B cell (primary cell): ENCODE data around the gene EPN2. TPM values are rescaled to one million over a fixed set of nuclear protein-coding genes. Genes with fewer than 3 reads are reported as not detected.

Experiments used
- ATAC-seq: fragments of 200-7000 bp; cut with Tn5 transposase; one replicate; pipeline ENCODE4 v1.10.0; 2021; ENCODE audit warnings: low read depth, mild to moderate bottlenecking, moderate number of reproducible peaks, moderate library complexity
- CTCF ChIA-PET: fragments of 350-600 bp; sonication (Branson Sonifier 250); formaldehyde crosslinking; loops from one replicate; lab custom pipeline; 2021; ENCODE audit warnings: antibody characterized with exemption, inconsistent platforms; lab: Charles Lee
- POLR2A ChIA-PET: fragments of 350-600 bp; sonication (Branson Sonifier 250); formaldehyde crosslinking; loops from one replicate; lab custom pipeline; 2021; ENCODE audit warnings: antibody characterized with exemption; lab: Charles Lee
- DNase-seq: peaks from one replicate; pipeline ENCODE4 v3.0.0; 2013
- H2AFZ ChIP-seq: 2 replicates; pipeline ENCODE4 v1.6.1; 2012; ENCODE audit warnings: mild to moderate bottlenecking, low read depth, low read length; ENCODE audit not compliant: insufficient read depth, poor library complexity, severe bottlenecking
- H3K27ac ChIP-seq, 2 donors: 1 replicate in 1 of 2; 2 replicates in 1 of 2; pipeline ENCODE4 v1.5.1; 2012 to 2013; ENCODE audit warnings: low read length in 2 of 2, mild to moderate bottlenecking in 2 of 2, moderate library complexity in 1 of 2
- H3K27me3 ChIP-seq, 4 experiments: fragments of 200-600 bp in 1 of 4; sonication (generic) in 1 of 4; replicated peaks in 1 of 4; 1 replicate in 2 of 4; 2 replicates in 2 of 4; pipeline versions ENCODE4 v1.6.1 to v1.7.0; 2013 to 2016; ENCODE audit warnings: low read length in 3 of 4, mild to moderate bottlenecking in 2 of 4, mixed read lengths in 1 of 4, moderate library complexity in 1 of 4; ENCODE audit not compliant: insufficient read depth in 4 of 4, control insufficient read depth in 3 of 4; ENCODE audit errors: control extremely low read depth in 1 of 4
- H3K36me3 ChIP-seq, 2 experiments: replicated peaks in 1 of 2; 1 replicate in 1 of 2; 2 replicates in 1 of 2; pipeline versions ENCODE4 v1.6.1 to v1.7.1; 2013; ENCODE audit warnings: low read length in 1 of 2; ENCODE audit not compliant: insufficient read depth in 2 of 2, control insufficient read depth in 1 of 2; ENCODE audit errors: control extremely low read depth in 1 of 2, extremely low read depth in 1 of 2
- H3K4me1 ChIP-seq, 2 donors: fragments of 200-600 bp in 1 of 2; sonication (generic) in 1 of 2; 1 replicate in 1 of 2; 2 replicates in 1 of 2; pipeline versions ENCODE4 v1.5.1 to v1.6.1; 2013 to 2017; ENCODE audit warnings: low read length in 2 of 2; ENCODE audit not compliant: control insufficient read depth in 2 of 2, insufficient read depth in 2 of 2
- H3K4me2 ChIP-seq: replicated peaks from 2 replicates; pipeline ENCODE3; 2012; ENCODE audit warnings: mild to moderate bottlenecking, low read depth, low read length; ENCODE audit not compliant: poor library complexity, severe bottlenecking
- H3K4me3 ChIP-seq, 5 experiments: fragments of 200-600 bp in 1 of 5; sonication (generic) in 1 of 5; 1 replicate in 3 of 5; 2 replicates in 2 of 5; pipeline versions ENCODE4 v1.5.1 to v1.7.0; 2011 to 2016; ENCODE audit warnings: low read length in 4 of 5, mild to moderate bottlenecking in 4 of 5, low read depth in 2 of 5, control low read depth in 1 of 5, moderate library complexity in 1 of 5; ENCODE audit not compliant: insufficient read depth in 1 of 5; ENCODE audit errors: control extremely low read depth in 1 of 5, extremely low read depth in 1 of 5
- H3K79me2 ChIP-seq: fragments of 200-600 bp; sonication (generic); one replicate; pipeline ENCODE4 v1.6.0; 2016; ENCODE audit warnings: low read length; ENCODE audit not compliant: control insufficient read depth, insufficient read depth
- H3K9ac ChIP-seq: fragments of 200-600 bp; sonication (generic); 2 replicates; pipeline ENCODE4 v1.6.1; 2017; ENCODE audit warnings: mild to moderate bottlenecking, low read length, moderate library complexity
- H3K9me3 ChIP-seq, 3 donors: one replicate each; pipeline versions ENCODE4 v1.6.1 to v1.7.1; 2013; ENCODE audit warnings: low read length in 2 of 3; ENCODE audit not compliant: control insufficient read depth in 2 of 3, insufficient read depth in 1 of 3; ENCODE audit errors: control extremely low read depth in 1 of 3
- H4K20me1 ChIP-seq: 2 replicates; pipeline ENCODE4 v1.6.0; 2012; ENCODE audit warnings: mild to moderate bottlenecking, low read length; ENCODE audit not compliant: insufficient read depth, control insufficient read depth, poor library complexity, severe bottlenecking
- H3K27ac Mint-ChIP-seq: one replicate; pipeline ENCODE4 v1.8.0; 2021; ENCODE audit warnings: mixed read lengths
- H3K27me3 Mint-ChIP-seq: one replicate; pipeline ENCODE4 v1.8.0; 2021; ENCODE audit warnings: mixed read lengths
- H3K4me1 Mint-ChIP-seq: one replicate; pipeline ENCODE4 v1.8.0; 2021; ENCODE audit warnings: mixed read lengths
- H3K4me3 Mint-ChIP-seq: one replicate; pipeline ENCODE4 v1.8.0; 2021; ENCODE audit warnings: mixed read lengths
- H3K9me3 Mint-ChIP-seq: one replicate; pipeline ENCODE4 v1.8.0; 2022; ENCODE audit warnings: mixed read lengths; ENCODE audit not compliant: insufficient read depth
- EZH2 ChIP-seq: IDR thresholded peaks from 2 replicates; pipeline ENCODE4 v1.6.1; 2012; ENCODE audit warnings: borderline replicate concordance, low read depth, mild to moderate bottlenecking, moderate library complexity, low read length; ENCODE audit not compliant: insufficient read depth, poor library complexity, severe bottlenecking
- whole genome bisulfite sequencing: methylation state at CpG from one replicate; pipeline ENCODE4 v1.1.5; 2013; ENCODE audit warnings: missing lambda C conversion rate; ENCODE audit not compliant: insufficient coverage; 5-methylcytosine and 5-hydroxymethylcytosine counted together
- intact Hi-C: fragments of 100-400 bp; cut with micrococcal nuclease; formaldehyde crosslinking; loops from one replicate; pipeline ENCODE4 v1.10.0; 2022
- polyA plus RNA-seq: library from polyadenylated mRNA; depleted of rRNA; stranded (reverse); fragments of >200 nt; gene quantifications from 2 replicates; pipeline ENCODE4 v1.2.3, GENCODE V29; 2012
- total RNA-seq, 2 donors: library from RNA; stranded (reverse); fragments of 120-200 nt in 1 of 2; gene quantifications; 1 replicate in 1 of 2; 2 replicates in 1 of 2; pipeline versions ENCODE4 v1.2.3 to v1.2.4, GENCODE V29; 2013 to 2022
- TF ChIP-seq, protein P1 (sequence below): fragments of 200-600 bp; IDR thresholded peaks from one replicate; pipeline ENCODE4 v1.8.0; 2022; ENCODE audit warnings: antibody characterized with exemption, mild to moderate bottlenecking

The EPN2 gene
- total and polyA plus RNA-seq, 2 donors (not counting 1 experiment from before 2014, with no cell fraction given), result 15.7 to 35.6 TPM

DNA sequence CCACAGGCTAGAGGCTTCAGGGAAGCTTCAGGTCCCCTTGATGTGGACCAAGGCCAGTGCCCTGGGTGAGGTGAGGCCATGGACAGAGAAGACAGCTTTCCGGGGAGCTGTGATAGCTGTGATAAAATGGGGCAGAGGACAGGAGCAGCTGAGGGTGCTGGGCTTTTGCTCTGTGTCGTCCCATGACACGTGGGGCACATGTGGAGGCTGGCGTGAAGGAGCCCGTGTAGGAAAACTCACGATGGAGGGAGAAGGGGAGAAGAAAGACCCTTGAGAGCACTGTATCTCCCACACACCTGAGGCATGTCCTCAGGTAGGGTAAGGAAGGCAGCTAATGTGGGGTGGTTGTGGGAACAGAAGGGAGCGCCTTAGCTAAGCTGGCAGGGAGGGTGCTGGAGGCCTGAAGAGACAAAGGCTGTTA lies 104.1 kb downstream of the EPN2 start:
- ChIA-PET POLR2A (no interaction called here), CTCF (interaction anchor here (1.9 kb wide), 1 partner anchor 106 kb away, joined by 4 read pairs; no protein-coding TSS in a partner anchor)
- ATAC-seq, result no peak
- Histone ChIP-seq H3K9ac (no peak overlapping the region), H3K27ac (no peak overlapping the region), H4K20me1 (no peaks in the 10 kb centered on the region), H3K4me2 (no peak overlapping the region), H3K9me3 (no peaks in the 10 kb centered on the region), H2AFZ (no peak overlapping the region), H3K79me2 (no peaks in the 10 kb centered on the region), H3K27me3 (peaks cover 0 to 3% (median 0%) of the 10 kb centered on the region in 4 experiments), H3K4me3 (no peak overlapping the region), H3K36me3 (no peaks in the 10 kb centered on the region), H3K4me1 (peaks cover 0 to 3% of the 10 kb centered on the region in 2 donors)
- H3K9me3 Mint-ChIP-seq, result no peaks in the 10 kb centered on the region
- 60% methylated on average over 4 of the region's 7 CpGs for WGBS
- intact Hi-C loops, result no loop called here
- no peak overlapping the region for H3K4me3 Mint-ChIP-seq
- TF ChIP-seq, protein P1, sequence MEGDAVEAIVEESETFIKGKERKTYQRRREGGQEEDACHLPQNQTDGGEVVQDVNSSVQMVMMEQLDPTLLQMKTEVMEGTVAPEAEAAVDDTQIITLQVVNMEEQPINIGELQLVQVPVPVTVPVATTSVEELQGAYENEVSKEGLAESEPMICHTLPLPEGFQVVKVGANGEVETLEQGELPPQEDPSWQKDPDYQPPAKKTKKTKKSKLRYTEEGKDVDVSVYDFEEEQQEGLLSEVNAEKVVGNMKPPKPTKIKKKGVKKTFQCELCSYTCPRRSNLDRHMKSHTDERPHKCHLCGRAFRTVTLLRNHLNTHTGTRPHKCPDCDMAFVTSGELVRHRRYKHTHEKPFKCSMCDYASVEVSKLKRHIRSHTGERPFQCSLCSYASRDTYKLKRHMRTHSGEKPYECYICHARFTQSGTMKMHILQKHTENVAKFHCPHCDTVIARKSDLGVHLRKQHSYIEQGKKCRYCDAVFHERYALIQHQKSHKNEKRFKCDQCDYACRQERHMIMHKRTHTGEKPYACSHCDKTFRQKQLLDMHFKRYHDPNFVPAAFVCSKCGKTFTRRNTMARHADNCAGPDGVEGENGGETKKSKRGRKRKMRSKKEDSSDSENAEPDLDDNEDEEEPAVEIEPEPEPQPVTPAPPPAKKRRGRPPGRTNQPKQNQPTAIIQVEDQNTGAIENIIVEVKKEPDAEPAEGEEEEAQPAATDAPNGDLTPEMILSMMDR, result no peak
- no peak for TF ChIP-seq EZH2
- DNase-seq, result no peak
- no peaks in the 10 kb centered on the region for H3K4me1 Mint-ChIP-seq
- H3K27ac Mint-ChIP-seq, result no peak overlapping the region
- peaks cover 15% of the 10 kb centered on the region for H3K27me3 Mint-ChIP-seq

DNA sequence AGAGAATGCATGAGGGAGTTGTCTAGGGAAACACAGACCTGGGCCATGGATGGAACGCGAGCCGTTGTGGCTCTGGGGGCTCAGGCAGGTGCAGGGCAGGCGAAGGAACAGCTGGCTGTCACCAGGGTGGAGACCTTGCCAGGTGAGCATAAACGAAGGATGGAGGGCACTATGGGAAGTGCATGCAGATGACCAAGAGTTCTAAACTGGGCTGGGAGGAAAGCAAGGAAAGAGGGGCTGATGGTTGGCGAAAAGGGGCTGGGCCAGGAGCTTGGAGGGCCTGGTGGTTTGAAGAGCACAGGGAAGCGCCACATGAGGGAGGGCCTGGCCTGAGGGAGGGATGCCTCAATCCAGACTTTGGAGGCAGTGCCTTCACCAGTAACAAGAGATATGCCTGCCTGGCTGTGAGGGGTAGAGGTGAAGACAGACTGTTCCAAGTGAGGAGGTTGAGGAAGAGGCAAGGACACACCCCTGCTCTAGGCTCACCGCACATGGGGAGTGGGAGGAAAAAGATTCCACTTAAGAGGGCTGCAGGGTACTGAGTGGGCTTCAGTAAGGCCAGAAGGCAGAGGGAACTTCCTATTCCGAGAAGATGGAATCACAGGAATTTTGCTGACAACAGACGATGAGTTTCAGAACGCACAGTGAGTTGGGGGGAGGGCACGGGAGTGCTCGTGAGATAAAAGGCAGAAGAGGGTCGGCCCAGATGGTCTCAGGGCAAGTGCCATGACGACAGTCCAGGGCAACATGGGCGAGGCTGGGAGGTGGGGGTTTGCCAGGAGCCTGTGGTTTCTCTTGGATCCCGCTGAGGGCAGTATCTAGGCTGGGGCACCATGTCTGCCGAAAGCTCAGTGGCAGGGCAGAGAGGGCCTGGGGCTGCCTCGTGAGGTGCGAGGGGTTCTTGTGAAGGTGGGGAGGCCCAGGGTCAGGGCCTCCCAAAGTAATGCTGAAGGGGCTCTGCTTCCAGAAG lies 104.8 kb downstream of the EPN2 start:
- Histone ChIP-seq H3K27ac (no peak overlapping the region), H3K4me3 (no peak overlapping the region), H3K4me2 (no peak overlapping the region), H3K27me3 (peaks cover 0 to 3% (median 0%) of the 10 kb centered on the region in 4 experiments), H4K20me1 (no peaks in the 10 kb centered on the region), H3K36me3 (no peaks in the 10 kb centered on the region), H2AFZ (no peak overlapping the region), H3K9ac (no peak overlapping the region), H3K4me1 (peaks cover 0 to 8% of the 10 kb centered on the region in 2 donors), H3K79me2 (no peaks in the 10 kb centered on the region), H3K9me3 (no peaks in the 10 kb centered on the region)
- ATAC-seq, result no peak
- TF ChIP-seq, protein P1, result no peak
- TF ChIP-seq EZH2, result no peak
- DNase-seq, result no peak
- Mint-ChIP-seq H3K27ac (no peak overlapping the region), H3K4me1 (peaks cover 4% of the 10 kb centered on the region), H3K27me3 (peaks cover 17% of the 10 kb centered on the region), H3K9me3 (no peaks in the 10 kb centered on the region), H3K4me3 (no peak overlapping the region)
- ChIA-PET CTCF (interaction anchor here (0.9 to 1.9 kb wide), 3 partner anchors 15 to 105 kb away, joined by 3 to 4 read pairs (median 3); no protein-coding TSS in a partner anchor), POLR2A (no interaction called here)
- 88% methylated on average over 18 of the region's 20 CpGs for WGBS
- intact Hi-C loops, result no loop called here
